ENCODE data around the gene C20orf204.

The C20orf204 gene

DNA sequence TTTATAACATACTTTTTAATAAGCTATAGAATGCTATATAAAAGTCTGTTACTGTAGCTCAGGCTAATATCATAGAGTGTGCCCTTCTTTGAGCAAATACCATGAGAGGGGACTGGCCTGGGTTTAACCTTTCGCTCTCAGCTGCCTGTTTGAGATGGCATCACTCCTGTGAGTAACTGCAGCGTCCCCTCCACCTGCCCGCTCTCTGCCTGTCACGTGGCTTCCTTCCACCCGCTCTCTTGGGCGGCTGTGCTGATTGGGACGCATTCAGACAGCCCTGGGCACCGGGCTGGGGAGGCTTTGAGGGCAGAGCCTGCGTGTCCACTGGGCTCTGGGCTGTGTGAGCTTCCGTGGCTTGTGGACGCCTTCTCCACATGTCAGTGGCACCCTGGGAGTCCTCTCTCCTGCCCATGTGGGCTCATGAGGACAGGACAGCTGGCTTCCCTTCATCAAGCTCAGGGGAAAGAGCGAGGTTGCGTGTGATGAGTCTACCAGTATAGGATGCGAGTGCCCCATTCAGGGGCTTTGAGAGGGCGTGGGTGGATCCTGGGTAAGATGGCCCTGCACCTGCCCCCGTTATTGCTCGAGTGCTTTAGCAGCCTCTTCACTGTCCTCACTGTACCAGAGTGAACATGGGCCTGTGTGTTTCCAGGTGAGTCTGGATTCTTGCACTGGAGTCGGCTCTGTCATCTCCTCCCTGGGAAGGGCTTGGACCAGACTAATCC, 10.7 kb upstream of the C20orf204 start:
- H3K4me3 ChIP-seq: no peak overlapping the region
- intact Hi-C loops (cut with DNase I; ENCODE audit: low total_unique reads): no loop called here
- H3K27me3 ChIP-seq: no peaks in the 10 kb centered on the region
- H3K27ac ChIP-seq: no peak overlapping the region
- TF ChIP-seq, protein P1, sequence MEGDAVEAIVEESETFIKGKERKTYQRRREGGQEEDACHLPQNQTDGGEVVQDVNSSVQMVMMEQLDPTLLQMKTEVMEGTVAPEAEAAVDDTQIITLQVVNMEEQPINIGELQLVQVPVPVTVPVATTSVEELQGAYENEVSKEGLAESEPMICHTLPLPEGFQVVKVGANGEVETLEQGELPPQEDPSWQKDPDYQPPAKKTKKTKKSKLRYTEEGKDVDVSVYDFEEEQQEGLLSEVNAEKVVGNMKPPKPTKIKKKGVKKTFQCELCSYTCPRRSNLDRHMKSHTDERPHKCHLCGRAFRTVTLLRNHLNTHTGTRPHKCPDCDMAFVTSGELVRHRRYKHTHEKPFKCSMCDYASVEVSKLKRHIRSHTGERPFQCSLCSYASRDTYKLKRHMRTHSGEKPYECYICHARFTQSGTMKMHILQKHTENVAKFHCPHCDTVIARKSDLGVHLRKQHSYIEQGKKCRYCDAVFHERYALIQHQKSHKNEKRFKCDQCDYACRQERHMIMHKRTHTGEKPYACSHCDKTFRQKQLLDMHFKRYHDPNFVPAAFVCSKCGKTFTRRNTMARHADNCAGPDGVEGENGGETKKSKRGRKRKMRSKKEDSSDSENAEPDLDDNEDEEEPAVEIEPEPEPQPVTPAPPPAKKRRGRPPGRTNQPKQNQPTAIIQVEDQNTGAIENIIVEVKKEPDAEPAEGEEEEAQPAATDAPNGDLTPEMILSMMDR (IDR thresholded peaks at IDR 0.05): no peak
- H3K9me3 ChIP-seq: no peaks in the 10 kb centered on the region
- peaks cover 92 to 100% (median 97%) of the 10 kb centered on the region in 3 donors for H3K36me3 ChIP-seq
- H3K4me1 ChIP-seq: no peaks in the 10 kb centered on the region
- DNase-seq: no peak

DNA sequence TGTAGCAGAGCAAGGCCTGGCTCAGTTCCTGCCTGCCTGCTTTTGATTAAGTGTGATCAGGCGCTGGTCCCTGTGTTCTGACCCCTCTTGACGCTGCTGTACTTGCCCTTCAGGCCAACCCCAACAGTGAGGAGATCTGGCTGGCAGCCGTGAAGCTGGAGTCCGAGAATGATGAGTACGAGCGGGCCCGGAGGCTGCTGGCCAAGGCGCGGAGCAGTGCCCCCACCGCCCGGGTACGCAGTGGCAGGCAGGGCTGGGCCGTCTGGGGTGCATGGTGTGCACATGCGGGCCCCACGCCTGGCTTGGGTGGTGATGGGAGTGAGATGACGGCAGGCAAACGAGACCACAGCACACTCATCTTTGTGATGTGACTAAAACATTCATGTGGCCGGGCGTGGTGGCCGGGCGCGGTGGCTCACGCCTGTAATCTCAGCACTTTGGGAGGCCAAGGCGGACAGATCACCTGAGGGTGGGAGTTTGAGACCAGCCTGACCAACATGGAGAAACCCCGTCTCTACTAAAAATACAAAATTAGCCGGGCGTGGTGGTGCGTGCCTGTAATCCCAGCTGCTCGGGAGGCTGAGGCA, 10.1 kb upstream of the C20orf204 start:
- no peaks in the 10 kb centered on the region for H3K4me1 ChIP-seq
- H3K27me3 ChIP-seq: no peaks in the 10 kb centered on the region
- TF ChIP-seq, protein P1 (IDR thresholded peaks at IDR 0.05): no peak
- no peaks in the 10 kb centered on the region for H3K9me3 ChIP-seq
- intact Hi-C loops (cut with DNase I; ENCODE audit: low total_unique reads): no loop called here
- no peak for DNase-seq
- no peak overlapping the region for H3K27ac ChIP-seq
- peaks cover 95 to 100% (median 99%) of the 10 kb centered on the region in 3 donors for H3K36me3 ChIP-seq
- H3K4me3 ChIP-seq: no peak overlapping the region

DNA sequence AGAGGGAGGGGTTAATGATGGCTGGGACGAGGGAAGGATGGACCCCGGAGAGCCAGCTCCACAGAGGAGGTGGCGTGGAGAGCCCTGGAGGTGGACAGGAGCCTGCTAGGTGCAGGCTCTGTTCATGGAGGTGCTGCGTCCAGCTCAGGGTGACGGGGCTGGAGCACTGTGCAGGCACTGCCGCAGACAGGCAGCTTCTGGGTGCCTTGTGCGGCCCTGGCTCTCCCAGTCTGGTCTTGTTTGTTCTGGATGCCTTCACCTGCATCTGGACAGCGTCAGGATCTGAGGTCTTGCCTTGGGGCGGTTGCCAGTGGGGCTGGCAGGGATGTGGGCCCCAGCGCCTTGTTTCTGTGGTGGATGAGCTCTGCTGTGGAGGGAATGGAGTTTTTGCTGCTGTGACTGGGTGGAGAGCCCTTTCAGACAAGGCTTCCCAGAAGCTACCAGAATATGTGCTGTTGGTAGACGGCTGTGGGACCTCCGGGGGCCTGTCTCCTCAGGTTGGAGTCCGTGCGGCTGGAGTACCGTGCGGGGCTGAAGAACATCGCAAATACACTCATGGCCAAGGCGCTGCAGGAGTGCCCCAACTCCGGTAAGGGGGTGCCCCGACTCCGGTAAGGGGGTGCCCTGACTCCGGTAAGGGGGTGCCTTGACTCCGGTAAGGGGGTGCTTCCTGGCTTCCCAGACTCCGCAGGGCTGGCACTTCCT, 7.8 kb upstream of the C20orf204 start:
- TF ChIP-seq, protein P1 (IDR thresholded peaks at IDR 0.05): no peak
- intact Hi-C loops (cut with DNase I; ENCODE audit: low total_unique reads): no loop called here
- H3K27me3 ChIP-seq: no peaks in the 10 kb centered on the region
- DNase-seq: no peak
- H3K4me1 ChIP-seq: no peaks in the 10 kb centered on the region
- H3K36me3 ChIP-seq: peaks cover 93 to 100% (median 100%) of the 10 kb centered on the region in 3 donors
- H3K4me3 ChIP-seq: no peak overlapping the region
- no peak overlapping the region for H3K27ac ChIP-seq
- no peaks in the 10 kb centered on the region for H3K9me3 ChIP-seq

DNA sequence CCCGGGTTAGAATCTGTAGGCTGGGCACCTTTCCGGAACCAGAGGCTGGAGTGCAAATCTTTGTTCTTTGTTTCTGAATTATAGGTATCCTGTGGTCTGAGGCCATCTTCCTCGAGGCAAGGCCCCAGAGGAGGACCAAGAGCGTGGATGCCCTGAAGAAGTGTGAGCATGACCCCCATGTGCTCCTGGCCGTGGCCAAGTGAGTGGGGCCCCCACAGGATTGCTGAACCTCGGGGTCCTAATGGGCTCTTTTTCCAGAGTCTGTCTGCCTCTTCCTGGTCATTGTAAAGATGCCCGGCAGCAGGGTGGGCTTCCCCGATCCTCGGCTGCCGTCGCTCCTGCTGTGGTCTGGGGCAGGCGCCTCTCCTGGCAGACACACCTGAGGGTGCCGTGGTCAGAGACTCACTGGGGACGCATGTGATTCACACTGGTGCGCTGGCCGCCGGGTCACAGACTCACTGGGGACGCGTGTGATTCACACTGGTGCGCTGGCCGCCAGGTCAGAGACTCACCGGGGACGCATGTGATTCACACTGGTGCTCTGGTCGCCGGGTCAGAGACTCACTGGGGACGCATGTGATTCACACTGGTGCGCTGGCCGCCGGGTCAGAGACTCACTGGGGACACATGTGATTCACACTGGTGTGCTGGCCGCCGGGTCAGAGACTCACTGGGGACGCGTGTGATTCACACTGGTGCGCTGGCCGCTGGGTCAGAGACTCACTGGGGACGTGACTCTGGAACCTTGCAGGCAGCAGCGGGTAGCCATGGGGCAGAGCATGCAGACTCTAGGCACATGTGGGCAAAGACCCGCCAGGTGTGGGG, 6.5 kb upstream of the C20orf204 start:
- peaks cover 80 to 100% (median 99%) of the 10 kb centered on the region in 3 donors for H3K36me3 ChIP-seq
- H3K27ac ChIP-seq: no peak overlapping the region
- no peaks in the 10 kb centered on the region for H3K4me1 ChIP-seq
- no peak overlapping the region for H3K4me3 ChIP-seq
- intact Hi-C loops (cut with DNase I; ENCODE audit: low total_unique reads): no loop called here
- no peak for DNase-seq
- TF ChIP-seq, protein P1 (IDR thresholded peaks at IDR 0.05): no peak
- H3K9me3 ChIP-seq: no peaks in the 10 kb centered on the region
- no peaks in the 10 kb centered on the region for H3K27me3 ChIP-seq

DNA sequence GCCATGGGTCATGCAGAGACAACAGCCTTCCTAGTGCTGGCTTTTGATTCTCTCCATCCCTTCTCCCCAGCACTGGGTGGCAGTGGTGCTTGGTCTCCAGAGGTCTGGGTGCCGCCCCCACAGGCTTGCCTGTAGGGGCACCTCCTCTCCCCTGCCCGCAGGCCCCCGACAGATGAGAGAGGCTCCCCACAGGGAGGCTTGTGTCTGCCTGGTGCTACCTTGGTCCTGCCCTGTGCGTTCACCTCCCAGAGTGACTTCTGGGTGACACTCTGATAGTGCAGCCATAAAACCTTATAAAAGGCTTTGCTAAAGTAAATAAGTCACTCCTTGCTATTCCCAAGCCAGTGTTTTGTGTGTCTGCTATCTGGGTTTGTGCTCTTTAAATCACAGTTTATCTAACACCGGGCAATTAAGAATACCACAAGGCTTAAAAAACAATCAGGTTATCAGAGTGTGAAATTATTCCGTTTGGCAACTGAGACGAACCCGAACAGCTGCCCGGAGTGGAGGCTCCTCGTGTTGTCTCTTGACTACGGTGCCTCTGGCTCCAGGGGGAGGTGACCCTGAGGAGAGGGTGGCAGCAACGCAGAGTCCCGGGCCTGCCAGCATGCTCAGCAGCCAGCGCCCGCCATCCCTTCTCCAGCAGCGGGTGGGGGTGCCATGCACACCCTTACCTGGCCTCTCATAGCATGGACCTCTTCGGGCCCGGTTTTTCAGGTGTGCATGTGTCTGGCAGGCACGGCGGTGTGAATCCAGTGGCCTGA, 5.4 kb upstream of the C20orf204 start:
- intact Hi-C loops (cut with DNase I; ENCODE audit: low total_unique reads): no loop called here
- Histone ChIP-seq H3K27me3 (peaks cover 0 to 3% of the 10 kb centered on the region in 2 donors), H3K4me1 (no peaks in the 10 kb centered on the region), H3K36me3 (peaks cover 69 to 98% (median 95%) of the 10 kb centered on the region in 3 donors), H3K27ac (no peak overlapping the region), H3K4me3 (no peak overlapping the region), H3K9me3 (no peaks in the 10 kb centered on the region)
- TF ChIP-seq, protein P1 (IDR thresholded peaks at IDR 0.05): no peak
- DNase-seq: no peak
